Left lung (tissue), 10 donors: Measurements from ENCODE around the gene SPTLC3. TPM values are rescaled to one million over a fixed set of nuclear protein-coding genes. Genes with fewer than 3 reads are reported as not detected.

Experiments
- ATAC-seq: fragments of 200-7000 bp; cut with Tn5 transposase; one replicate; pipeline ENCODE4 v1.9.1; 2020; ENCODE audit warnings: moderate library complexity
- DNase-seq, 4 donors: peaks; one replicate each; pipeline ENCODE4 v3.0.0-alpha.2; 2013 to 2020
- H3K27ac ChIP-seq, 2 donors: fragments of 200-600 bp; sonication (generic) in 1 of 2; one replicate each; pipeline versions ENCODE4 v1.5.0 to v1.8.0; 2020 to 2021
- H3K27me3 ChIP-seq, 2 donors: fragments of 200-600 bp; sonication (generic) in 1 of 2; one replicate each; pipeline versions ENCODE4 v1.5.0 to v1.8.0; 2020 to 2021
- H3K36me3 ChIP-seq, 2 donors: fragments of 200-600 bp; sonication (generic) in 1 of 2; one replicate each; pipeline versions ENCODE4 v1.5.0 to v1.8.0; 2020 to 2021
- H3K4me1 ChIP-seq, 2 donors: fragments of 200-600 bp; one replicate each; pipeline ENCODE4 v1.8.0; 2021
- H3K4me3 ChIP-seq, 2 donors: fragments of 200-600 bp; sonication (generic) in 1 of 2; one replicate each; pipeline versions ENCODE4 v1.5.0 to v1.8.0; 2020 to 2021; ENCODE audit warnings: mild to moderate bottlenecking in 1 of 2
- H3K9me3 ChIP-seq, 2 donors: fragments of 200-600 bp; sonication (generic) in 1 of 2; one replicate each; pipeline versions ENCODE4 v1.5.0 to v1.8.0; 2020 to 2021
- intact Hi-C, 2 donors: fragments of 100-400 bp; cut with DNase I; formaldehyde crosslinking; loops; one replicate each; pipeline versions ENCODE4 v1.11.2 to v1.14.2; 2022
- polyA plus RNA-seq, 6 donors: library from polyadenylated mRNA; unstranded; fragments of 120-200 nt; gene quantifications; one replicate each; pipeline ENCODE4 v1.2.1, GENCODE V29; 2013; ENCODE audit not compliant: insufficient read length in 6 of 6
- total RNA-seq, 2 donors: library from RNA; stranded (reverse); fragmentation: NEBNext Ultra II Directional; extraction: Animal tissue kit (Norgen Biotek cat#: 25700); gene quantifications; one replicate each; pipeline ENCODE4 v1.2.1, GENCODE V29; 2021
- TF ChIP-seq, protein P1 (sequence below), 2 donors: fragments of 200-600 bp; sonication (generic) in 1 of 2; IDR thresholded peaks; one replicate each; pipeline versions ENCODE4 v1.5.0 to v1.8.0; 2021; ENCODE audit warnings: antibody characterized with exemption in 2 of 2
- donor health status: DM: no; HTN: yes; CAD: no.
- donor health status: DM: no; HTN: no; CAD: no.

The SPTLC3 gene
- total and polyA plus RNA-seq, 8 donors: 10.4 to 25.0 (median 13.9) TPM

DNA sequence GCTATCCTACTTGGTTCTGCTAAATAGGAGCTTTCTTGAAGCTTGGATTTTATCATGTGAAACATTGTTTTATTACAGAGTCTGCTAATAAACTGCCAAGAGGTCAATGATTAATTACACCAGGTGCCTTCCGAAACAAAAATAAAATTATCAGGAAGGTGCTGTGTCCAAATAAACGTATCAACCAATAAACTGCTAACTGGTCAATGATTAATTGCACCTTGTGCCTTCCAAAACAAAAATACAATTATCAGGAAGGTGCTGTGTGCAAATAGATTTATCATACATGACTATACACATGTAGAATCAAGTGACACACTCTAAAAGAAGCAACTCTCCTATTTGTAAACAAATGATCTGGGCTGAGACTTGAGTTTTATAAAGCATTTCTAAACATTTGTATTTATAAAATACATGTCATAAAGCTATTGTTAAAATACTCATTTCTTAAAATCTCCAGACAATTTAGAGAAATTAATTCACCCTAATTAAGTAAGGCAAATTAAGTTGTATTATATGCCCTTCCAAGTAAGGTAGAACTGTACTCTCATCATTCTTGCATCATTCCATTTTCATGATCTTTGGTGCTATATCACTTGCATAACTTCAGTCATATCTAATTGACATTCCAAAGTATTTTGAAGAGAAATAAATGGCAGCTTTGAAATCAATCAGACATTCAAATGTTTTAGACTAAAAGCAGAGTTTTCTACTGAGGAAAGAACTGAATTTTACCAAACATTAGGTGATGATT is 26.8 kb downstream of the SPTLC3 start:
- TF ChIP-seq, protein P1, sequence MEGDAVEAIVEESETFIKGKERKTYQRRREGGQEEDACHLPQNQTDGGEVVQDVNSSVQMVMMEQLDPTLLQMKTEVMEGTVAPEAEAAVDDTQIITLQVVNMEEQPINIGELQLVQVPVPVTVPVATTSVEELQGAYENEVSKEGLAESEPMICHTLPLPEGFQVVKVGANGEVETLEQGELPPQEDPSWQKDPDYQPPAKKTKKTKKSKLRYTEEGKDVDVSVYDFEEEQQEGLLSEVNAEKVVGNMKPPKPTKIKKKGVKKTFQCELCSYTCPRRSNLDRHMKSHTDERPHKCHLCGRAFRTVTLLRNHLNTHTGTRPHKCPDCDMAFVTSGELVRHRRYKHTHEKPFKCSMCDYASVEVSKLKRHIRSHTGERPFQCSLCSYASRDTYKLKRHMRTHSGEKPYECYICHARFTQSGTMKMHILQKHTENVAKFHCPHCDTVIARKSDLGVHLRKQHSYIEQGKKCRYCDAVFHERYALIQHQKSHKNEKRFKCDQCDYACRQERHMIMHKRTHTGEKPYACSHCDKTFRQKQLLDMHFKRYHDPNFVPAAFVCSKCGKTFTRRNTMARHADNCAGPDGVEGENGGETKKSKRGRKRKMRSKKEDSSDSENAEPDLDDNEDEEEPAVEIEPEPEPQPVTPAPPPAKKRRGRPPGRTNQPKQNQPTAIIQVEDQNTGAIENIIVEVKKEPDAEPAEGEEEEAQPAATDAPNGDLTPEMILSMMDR (IDR thresholded peaks at IDR 0.05): no peak
- Histone ChIP-seq H3K27me3 (no peaks in the 10 kb centered on the region), H3K4me1 (no peaks in the 10 kb centered on the region), H3K4me3 (no peak overlapping the region), H3K36me3 (no peaks in the 10 kb centered on the region), H3K27ac (no peak overlapping the region), H3K9me3 (no peaks in the 10 kb centered on the region)
- intact Hi-C loops: no loop called here
- ATAC-seq (no peak), DNase-seq (no peak)

DNA sequence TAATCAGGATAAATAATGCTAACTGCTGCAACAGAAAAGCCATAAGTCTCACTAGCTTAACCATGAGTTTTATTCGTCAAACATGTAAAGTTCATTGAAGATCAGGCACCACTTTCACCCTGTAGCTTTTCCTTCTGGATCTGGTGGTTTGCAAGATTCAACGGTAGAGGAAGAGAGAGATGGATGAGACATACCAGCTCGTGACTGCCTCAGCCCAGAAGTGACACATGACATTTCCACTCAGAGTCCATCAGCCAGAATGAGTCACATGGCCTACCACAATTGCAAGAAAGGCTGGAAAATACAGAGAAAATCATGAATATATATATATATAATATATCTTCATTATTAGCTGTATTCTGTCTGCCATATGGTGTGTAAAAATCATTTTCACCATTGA is 29.0 kb downstream of the SPTLC3 start:
- Histone ChIP-seq H3K4me3 (no peak overlapping the region), H3K27ac (no peak overlapping the region)
- intact Hi-C loops: no loop called here

DNA sequence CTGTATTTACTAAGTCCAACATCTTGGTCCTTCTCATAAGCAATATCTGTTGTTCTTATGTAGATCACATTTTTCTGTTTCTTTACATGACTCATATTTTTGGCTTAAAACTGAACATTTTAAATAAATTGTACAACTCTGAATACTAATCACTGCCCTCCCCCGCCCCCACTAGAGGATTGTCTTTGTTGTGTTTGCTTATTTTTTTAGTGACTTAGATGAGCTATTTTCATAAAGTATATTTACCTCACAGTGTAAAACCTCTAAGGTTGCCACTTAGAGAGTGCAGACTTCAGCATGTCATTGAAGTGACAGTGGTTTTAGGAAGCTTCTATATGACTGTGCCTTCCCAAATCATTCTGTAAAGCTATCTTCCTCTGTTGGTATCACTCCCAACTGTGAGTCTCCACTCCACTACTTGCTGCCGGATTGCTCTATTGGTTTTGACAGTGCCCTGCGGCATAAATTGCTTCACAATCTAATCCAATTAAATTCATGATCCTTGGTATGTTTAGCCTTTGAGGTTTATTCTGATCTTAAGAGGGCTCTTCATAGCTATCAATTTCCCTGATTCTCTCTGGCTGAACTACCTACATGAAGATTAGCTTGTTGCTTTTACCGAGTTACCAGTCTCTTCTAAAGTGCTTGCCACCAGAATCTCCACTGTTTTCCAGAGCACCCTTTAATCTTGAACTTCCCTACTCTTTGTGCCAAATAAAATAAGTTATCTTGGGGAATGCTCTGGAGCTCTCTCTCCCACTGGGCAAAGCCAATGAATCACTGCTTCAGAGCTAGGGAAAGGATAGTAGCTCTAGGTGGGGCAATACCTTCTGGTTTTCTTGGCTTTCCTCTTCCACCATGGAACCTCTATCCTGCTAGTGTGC is 33.0 kb downstream of the SPTLC3 start:
- no peaks in the 10 kb centered on the region for H3K27me3 ChIP-seq
- no peaks in the 10 kb centered on the region for H3K9me3 ChIP-seq
- intact Hi-C loops: no loop called here
- no peaks in the 10 kb centered on the region for H3K36me3 ChIP-seq
- TF ChIP-seq, protein P1 (IDR thresholded peaks at IDR 0.05): no peak
- H3K4me3 ChIP-seq: no peak overlapping the region
- no peak for DNase-seq
- no peaks in the 10 kb centered on the region for H3K4me1 ChIP-seq
- ATAC-seq: no peak
- H3K27ac ChIP-seq: no peak overlapping the region

More for the DNA sequence above, 29.0 kb downstream of the SPTLC3 start:
- TF ChIP-seq, protein P1 (IDR thresholded peaks at IDR 0.05): no peak
- Histone ChIP-seq H3K27me3 (no peaks in the 10 kb centered on the region), H3K36me3 (no peaks in the 10 kb centered on the region), H3K4me1 (no peaks in the 10 kb centered on the region), H3K9me3 (no peaks in the 10 kb centered on the region)
- no peak for ATAC-seq
- no peak for DNase-seq

DNA sequence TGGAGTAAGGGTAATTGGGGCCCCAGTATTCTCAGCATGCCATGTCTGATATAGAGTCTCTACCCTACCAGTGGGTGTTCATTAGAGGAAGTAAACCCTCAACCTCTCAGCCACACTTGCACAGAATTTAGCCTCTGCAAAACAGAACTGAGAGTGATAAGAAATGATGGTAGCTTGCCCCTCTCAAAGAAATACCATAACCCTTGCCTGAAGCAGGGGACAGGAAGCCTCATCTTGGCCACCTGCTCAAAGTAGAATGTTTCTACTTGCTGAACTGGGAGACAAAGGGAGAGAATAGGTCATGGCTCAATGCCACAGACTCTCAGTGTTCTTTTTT is 33.7 kb downstream of the SPTLC3 start:
- Histone ChIP-seq H3K27me3 (no peaks in the 10 kb centered on the region), H3K27ac (no peak overlapping the region), H3K9me3 (no peaks in the 10 kb centered on the region), H3K4me3 (no peak overlapping the region), H3K4me1 (no peaks in the 10 kb centered on the region), H3K36me3 (no peaks in the 10 kb centered on the region)
- TF ChIP-seq, protein P1 (IDR thresholded peaks at IDR 0.05): no peak
- ATAC-seq (no peak), DNase-seq (no peak)
- intact Hi-C loops: no loop called here

DNA sequence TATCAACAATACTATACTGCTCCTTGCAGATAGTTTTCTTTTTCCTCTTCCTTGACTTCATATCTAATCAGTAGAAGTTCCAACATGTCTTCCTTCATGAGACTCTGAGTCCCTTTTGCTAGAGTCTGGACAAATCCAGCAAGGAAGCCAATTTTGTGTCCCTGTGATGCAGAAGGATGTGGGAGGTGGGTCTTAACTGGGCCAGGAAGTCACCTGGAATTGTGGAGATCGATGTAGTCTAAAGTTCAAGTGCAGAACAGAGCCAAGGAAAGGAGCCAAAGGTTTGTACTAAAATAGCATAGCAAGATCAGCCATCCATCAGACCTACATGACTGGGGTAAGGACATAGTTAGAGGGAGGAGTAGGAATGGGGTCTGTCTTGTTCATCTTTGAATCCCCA is 37.6 kb downstream of the SPTLC3 start:
- H3K9me3 ChIP-seq: no peaks in the 10 kb centered on the region
- DNase-seq (no peak), ATAC-seq (no peak)
- no peaks in the 10 kb centered on the region for H3K4me1 ChIP-seq
- no peak overlapping the region for H3K27ac ChIP-seq
- no peaks in the 10 kb centered on the region for H3K27me3 ChIP-seq
- TF ChIP-seq, protein P1 (IDR thresholded peaks at IDR 0.05): no peak
- H3K4me3 ChIP-seq: no peak overlapping the region
- intact Hi-C loops: no loop called here
- no peaks in the 10 kb centered on the region for H3K36me3 ChIP-seq
